NCI-H2107 treated with DMSO at 0.1 percent for 48 hours (cell line): ENCODE results near the gene KIF5A.
"Not testable (repeated sequence)": the region's sequence is repeated elsewhere in the genome, so short reads cannot be mapped to it uniquely, and the experiment has no call there.

Experiments used
- DNase-seq: peaks from one replicate; lab custom pipeline; 2025; ENCODE audit not compliant: unreplicated experiment; lab: John Stamatoyannopoulos, UW

The KIF5A gene

DNA sequence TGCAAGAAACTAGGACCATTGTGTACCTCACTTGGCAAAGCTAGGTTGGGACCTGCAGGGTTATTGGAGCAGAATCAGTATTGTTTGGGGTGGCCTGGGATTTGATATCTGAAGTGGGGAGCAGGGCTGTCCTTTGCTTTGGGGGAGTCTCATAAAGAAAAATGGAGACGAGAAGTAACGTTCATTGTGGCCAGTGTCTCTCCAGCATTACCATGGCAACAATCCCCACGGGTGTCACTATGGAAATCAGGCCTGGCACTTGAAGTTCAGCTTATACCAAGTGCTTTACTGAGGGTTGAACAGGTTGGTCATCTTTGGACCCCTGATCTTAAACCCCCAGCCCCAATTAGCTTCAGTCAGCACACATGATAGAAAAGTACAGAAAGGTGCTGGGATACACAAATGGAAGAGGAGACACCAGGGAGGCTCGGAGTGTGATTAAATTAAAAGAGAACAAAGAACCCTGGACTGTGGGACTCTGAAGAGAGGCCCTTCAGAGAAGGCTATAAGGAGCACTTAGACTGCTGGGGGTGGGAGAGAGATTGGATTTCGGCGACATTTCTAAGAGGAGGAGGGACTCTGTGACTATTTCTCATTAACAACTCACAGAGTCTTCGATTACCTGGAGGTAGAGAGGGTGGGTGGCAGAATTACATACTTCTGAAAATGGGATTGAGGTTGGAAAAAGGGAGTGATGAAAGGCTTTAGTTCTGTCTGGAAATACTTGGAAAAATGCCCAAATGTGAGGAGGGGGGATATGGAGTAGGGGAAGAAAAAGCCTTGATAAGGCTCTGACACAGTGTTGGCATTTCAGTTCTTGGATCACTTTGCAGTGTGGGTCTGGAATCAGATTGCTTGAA lies 3.7 kb downstream of the KIF5A start:
- DNase-seq, result peak; percentile 76

DNA sequence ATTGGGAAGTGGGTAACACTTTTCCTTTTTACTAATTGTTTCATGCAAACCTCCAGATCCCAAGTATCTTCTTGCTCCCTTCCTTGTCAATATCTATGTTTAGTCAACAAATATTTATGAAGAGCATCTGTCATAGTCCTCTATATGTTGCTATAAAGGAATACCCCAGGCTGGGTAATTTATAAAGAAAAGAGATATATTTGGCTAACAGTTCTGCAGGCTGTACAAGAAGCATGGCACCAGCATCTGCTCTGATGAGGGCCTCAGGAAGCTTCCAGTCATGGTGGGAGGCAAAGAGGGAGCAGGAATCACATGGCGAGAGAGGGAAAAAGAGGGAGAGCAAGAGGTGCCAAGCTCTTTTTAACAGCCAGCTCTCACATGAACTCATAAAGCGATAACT lies 4.6 kb downstream of the KIF5A start:
- DNase-seq, result no peak

- DNase-seq, result peak; percentile 34
These were observed 5.1 kb downstream of the KIF5A start for GRCh38 chr12:57554897-57555296.

DNA sequence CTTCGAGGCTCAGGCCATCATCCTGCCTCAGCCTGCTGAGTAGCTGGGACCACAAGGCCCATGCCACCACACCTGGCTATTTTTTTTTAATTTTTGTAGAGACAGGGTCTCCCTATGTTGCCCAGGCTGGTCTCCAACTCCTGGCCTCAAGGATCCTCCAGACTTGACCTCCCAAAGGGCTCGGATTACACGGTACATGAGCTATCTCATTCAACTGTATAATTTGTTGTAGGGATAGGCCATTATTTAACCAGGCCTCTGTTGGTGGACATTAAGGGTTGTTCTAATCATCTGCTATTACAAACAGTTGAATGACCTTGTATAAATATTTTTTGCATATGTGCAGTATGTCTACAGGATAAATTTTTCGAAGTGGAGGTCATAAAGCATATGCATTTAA lies 9.0 kb downstream of the KIF5A start:
- no peak for DNase-seq

- no peak for DNase-seq
These were observed 10.7 kb downstream of the KIF5A start for GRCh38 chr12:57560516-57560915.

GRCh38 chr12:57561117-57561516 lies 11.3 kb downstream of the KIF5A start:
- DNase-seq, result not testable (repeated sequence)

DNA sequence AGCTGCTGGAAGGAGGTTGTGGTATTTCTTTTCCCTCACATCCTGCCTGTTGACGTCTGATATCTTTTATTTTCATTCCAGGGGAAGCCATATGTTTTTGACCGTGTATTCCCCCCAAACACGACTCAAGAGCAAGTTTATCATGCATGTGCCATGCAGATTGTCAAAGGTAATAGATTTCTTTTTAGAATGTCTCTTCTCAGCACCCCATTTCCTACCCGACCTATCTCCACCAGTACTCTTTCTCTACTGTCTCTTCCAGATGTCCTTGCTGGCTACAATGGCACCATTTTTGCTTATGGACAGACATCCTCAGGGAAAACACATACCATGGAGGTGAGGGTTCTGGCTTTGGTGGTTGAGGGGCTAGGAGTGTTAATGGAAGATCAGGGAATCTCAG lies 13.5 kb downstream of the KIF5A start:
- no peak for DNase-seq

DNA sequence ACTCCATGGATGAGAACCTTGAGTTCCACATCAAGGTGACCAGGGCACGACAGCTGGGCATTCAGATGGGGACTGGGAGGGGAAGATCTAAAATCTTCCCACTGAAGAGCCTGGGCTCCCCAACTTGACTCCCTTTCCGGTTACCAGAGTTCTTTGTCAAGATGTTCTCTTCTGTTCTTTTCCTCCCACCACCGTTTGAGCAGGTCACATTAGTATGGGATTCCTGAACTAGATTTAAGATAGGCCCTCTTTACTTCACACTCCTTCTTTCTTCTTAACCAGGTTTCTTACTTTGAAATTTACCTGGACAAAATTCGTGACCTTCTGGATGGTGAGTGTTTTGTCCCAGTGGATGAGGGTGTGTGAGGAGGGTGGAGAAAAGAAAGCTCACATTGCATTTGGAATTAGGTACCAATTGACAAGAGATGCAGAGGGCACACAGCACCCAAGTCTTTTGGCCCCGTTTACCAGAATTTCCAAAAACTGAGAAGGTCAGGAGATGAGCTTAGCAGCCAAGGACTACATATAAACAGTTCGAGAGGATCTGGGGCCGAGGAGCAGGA lies 14.4 kb downstream of the KIF5A start:
- DNase-seq, result no peak

- no peak for DNase-seq
These were observed 19.0 kb downstream of the KIF5A start for GRCh38 chr12:57568838-57569237.

GRCh38 chr12:57569858-57570257 lies 20.0 kb downstream of the KIF5A start:
- DNase-seq, result no peak

DNA sequence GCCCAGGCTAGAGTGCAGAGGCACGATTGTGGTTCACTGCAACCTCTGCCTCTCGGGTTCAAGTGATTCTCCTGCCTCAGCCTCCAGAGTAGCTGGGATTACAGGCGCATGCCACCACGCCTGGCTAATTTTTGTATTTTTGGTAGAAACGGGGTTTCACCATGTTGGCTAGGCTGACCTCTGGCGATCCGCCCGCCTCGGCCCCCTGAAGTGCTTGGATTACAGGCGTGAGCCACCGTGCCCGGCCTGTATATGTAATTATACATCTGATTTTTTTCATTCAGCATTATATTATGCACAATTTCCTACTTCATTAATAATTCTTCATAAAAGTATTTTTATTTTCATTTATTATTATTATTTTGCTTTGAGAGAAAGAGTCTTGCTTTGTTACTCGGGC lies 20.6 kb downstream of the KIF5A start:
- not testable (repeated sequence) for DNase-seq

DNA sequence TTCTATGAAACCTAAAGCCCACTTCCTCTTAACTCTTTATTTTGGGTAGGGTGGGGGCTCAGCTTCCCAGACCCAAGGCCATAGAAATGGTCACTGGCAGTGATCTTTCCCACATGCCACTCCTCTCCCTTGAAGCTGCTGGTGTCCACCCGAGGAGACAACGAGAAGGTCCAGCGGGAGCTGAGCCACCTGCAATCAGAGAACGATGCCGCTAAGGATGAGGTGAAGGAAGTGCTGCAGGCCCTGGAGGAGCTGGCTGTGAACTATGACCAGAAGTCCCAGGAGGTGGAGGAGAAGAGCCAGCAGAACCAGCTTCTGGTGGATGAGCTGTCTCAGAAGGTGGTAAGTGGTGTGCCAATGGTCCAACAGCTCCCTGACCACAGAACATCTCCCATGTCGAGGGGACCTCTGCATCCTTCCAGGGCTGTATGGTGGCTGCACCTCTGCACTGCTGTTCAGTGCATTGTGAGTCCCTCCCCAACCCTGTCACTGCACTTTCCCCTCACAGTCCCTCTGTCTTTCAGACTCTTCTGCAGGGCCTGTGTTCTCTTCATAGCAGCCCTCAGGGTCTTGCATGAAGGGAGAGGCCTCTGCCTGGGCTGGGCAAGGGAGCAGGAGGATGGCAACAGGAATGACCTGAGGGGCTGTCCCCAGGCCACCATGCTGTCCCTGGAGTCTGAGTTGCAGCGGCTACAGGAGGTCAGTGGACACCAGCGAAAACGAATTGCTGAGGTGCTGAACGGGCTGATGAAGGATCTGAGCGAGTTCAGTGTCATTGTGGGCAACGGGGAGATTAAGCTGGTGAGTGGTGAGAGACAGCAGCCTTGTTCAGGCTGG lies 22.3 kb downstream of the KIF5A start:
- no peak for DNase-seq

GRCh38 chr12:57574795-57575194 lies 25.0 kb downstream of the KIF5A start:
- no peak for DNase-seq

- no peak for DNase-seq
These were observed 26.1 kb downstream of the KIF5A start for GRCh38 chr12:57575771-57576612.

GRCh38 chr12:57576613-57577160 lies 26.8 kb downstream of the KIF5A start:
- no peak for DNase-seq

GRCh38 chr12:57577981-57578758 lies 28.3 kb downstream of the KIF5A start:
- no peak for DNase-seq

- no peak for DNase-seq
These were observed 29.2 kb downstream of the KIF5A start for GRCh38 chr12:57579011-57579410.

DNA sequence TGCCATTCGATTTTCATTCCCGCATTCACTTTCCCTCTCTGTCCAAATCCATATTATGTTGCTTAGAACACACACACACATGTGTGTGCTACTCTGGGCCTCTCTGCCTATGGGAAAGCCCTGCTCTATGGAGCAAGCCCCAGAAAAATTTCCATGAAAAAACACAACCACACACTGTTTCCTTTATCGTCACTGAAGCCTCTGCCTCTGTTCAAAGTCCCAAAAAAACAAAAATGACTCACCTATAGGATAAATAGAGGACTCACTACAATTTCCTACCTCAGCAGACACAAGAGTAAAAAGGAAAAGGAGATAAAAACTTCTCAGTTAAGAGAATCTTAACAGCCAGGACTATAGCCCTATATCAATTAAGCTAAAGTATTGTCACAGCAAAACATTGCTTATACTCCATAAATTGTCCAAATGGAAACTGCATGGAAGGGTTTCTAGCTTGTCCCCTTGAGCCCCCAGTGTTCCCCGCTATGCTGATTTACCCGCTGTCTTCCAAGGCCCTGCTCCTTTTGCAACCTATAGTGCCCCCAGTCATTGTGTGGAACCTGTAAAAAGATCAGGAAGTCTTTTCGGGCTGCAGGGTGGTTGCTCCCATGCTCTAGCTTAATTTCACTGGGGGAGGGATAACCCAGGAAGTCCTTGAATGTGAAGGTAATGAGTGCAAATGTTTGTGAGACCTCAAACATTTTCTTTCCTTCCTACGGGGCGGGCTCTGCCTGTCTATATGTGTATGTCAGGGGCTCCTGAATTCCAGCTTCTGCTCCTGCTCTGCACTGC lies 30.0 kb downstream of the KIF5A start:
- no peak for DNase-seq

DNA sequence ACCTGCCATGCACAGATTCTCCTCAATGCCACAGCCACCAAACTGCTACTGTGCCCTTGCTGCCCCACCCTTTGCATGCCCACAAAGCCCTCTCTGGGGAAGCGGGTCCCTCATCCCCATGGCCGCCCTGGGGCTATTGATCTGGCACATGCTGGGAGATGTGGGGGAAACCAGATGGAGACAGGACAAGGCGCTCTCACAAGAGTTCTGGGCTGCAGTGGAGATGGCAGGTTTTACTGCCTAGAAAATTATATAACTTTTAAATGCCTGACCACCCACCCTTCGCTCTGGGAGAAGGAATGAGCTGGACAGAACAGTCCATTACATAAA lies 30.6 kb downstream of the KIF5A start:
- no peak for DNase-seq
